ENCODE measurements around the gene LAPTM5.

DNA sequence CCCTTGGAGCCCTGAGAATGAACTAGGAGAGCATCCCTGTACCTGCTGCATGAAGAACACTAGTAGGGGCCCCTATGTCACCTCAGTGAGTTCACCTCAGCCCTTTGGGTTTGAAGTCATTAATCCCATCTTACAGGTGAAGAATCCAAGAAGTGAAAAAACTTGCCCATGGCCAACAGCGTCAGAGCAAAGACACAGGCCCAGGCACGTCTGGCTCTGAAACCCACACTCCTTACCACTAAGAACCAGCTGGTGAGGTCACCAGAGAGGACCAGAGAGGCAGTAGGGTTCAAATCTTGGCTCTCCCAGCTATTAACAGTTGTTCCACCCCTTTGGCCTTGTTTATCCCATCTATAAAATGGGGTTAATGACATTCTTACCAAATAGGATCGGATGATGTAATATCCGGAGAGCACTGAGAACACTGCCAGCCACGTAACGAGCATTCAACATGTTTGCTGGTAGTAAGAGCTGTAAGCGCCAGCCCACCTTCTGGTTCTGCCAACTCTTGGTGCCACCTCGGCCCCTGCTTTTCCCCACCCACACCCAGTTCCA is 43.0 kb downstream of the LAPTM5 start:
- TF ChIP-seq POLR2A (IDR thresholded peaks at IDR 0.05; ENCODE audit: low read depth, low read length) = no peak
- TF ChIP-seq TAF1 (IDR thresholded peaks at IDR 0.05; ENCODE audit: borderline replicate concordance, low read depth, low read length) = no peak
